Measurements from ENCODE around the gene GPC1. TPM values are rescaled to one million over a fixed set of nuclear protein-coding genes. Genes with fewer than 3 reads are reported as not detected.

Gene GPC1
- total RNA-seq, 1 donor from 2014 or later = 65.7 TPM

GRCh38 chr2:240442891-240443715 lies 7.6 kb downstream of the GPC1 start:
- DNase-seq (ENCODE audit: low spot score) = no peak

- DNase-seq (ENCODE audit: low spot score) = no peak
These were observed 8.4 kb downstream of the GPC1 start for GRCh38 chr2:240443891-240444301.

- no peak for DNase-seq (ENCODE audit: low spot score)
These were observed 9.0 kb downstream of the GPC1 start for GRCh38 chr2:240444464-240444863.

- no peak for DNase-seq (ENCODE audit: low spot score)
These were observed 10.6 kb downstream of the GPC1 start for GRCh38 chr2:240445961-240446663.

GRCh38 chr2:240446664-240447175 lies 11.3 kb downstream of the GPC1 start:
- no peak for DNase-seq (ENCODE audit: low spot score)

GRCh38 chr2:240447331-240447730 lies 11.9 kb downstream of the GPC1 start:
- DNase-seq (ENCODE audit: low spot score) = no peak

GRCh38 chr2:240447934-240448333 lies 12.5 kb downstream of the GPC1 start:
- no peak for DNase-seq (ENCODE audit: low spot score)

GRCh38 chr2:240448387-240449274 lies 13.2 kb downstream of the GPC1 start:
- no peak for DNase-seq (ENCODE audit: low spot score)

DNA sequence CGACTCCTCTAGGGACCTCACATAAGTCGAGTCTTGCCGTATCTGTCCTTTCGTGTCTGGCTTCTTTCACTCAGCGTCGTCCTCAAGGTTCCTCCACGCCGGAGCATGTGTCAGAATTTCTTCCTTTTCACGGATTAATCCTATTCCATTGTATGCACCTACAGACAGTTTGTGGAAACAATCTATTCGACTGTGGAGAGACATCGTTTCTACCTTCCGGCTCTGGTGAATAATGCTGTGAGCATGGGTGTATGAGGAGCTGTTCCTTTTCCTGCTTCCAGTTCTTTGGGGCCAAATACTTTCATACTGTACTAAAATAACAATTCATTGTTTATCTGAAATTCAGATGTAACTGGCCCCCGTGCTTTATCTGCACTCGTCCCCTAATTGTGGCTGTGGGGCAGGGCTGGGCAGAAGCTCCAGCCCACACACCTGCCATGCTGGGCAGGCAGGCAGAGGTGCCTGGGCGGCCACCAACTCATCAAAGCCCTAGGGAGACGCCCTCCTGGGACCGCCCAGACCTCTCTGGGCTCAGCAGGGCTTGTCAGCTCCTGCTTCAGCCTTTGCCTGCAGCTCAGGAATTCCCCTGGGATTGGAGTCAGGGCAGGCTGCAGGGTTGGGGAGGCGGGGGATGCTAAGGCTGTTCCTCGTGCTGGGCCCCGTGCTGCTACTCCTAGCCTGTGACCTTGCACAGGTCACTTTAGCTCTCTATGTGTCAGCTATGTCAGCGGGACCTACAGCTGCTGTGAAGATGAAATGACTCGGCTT lies 14.5 kb downstream of the GPC1 start:
- no peak for DNase-seq (ENCODE audit: low spot score)

DNA sequence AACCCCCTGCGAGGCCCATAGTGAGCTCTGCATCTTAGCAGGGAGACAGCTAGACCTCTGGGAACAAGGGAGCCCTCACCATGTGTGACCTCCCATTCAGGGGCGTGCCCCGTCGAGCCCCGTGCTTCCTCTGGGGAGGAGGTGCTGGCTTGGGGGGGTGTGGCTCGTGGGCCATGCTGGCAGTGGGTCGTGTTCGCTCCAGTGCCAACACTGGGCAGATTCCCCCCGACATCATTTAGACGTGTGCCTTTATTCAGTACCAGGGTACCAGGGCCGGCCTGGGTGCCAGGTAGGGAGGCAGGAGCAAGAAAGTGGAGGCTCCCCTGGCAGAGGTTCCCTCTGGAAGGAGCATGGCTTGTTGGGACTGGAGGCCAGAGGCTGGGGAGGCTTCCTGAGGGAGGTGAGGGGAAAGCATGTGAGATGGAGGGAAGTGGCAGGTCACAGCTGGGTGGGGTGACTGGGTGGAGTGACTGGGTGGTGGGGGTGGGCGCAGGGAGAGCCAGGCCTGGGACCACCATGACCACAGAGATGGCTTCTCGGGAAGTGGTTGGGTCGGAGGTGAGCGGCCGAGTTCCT lies 15.2 kb downstream of the GPC1 start:
- DNase-seq (ENCODE audit: low spot score) = no peak

GRCh38 chr2:240451108-240451611 lies 15.7 kb downstream of the GPC1 start:
- DNase-seq (ENCODE audit: low spot score) = no peak

DNA sequence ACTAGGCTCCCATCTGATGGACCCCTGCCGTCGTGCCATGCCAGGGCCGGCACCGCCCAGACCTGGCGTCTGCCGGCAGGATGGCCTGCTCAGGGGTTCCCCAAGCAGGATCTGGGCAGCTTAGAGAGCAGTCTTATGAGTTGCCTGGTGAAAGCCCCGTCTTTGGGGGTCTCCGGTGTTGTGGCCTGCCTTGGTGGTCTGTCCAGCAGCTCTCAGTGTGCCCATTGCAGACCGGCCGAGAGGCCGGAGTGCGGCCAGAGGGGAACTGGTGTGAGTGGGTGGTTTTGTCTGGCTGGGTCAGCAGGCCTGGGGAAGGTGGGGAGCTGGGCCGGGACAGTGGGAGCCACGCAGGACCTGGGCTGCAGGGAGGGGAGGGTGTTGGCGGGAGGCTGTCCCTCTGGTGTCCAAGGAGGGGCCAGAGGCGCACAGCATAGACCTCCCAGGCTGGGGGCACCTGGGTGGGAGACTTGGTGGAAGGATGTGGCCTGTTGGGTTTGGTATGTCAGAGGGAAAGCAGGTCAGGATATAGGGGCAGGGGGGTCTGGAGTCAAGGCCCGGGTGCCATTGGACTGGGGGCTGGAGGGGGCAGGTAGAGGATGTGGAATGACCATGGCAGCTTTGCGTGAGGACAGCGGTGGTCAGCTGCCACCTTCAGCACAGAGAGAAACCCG lies 16.5 kb downstream of the GPC1 start:
- DNase-seq (ENCODE audit: low spot score) = no peak

DNA sequence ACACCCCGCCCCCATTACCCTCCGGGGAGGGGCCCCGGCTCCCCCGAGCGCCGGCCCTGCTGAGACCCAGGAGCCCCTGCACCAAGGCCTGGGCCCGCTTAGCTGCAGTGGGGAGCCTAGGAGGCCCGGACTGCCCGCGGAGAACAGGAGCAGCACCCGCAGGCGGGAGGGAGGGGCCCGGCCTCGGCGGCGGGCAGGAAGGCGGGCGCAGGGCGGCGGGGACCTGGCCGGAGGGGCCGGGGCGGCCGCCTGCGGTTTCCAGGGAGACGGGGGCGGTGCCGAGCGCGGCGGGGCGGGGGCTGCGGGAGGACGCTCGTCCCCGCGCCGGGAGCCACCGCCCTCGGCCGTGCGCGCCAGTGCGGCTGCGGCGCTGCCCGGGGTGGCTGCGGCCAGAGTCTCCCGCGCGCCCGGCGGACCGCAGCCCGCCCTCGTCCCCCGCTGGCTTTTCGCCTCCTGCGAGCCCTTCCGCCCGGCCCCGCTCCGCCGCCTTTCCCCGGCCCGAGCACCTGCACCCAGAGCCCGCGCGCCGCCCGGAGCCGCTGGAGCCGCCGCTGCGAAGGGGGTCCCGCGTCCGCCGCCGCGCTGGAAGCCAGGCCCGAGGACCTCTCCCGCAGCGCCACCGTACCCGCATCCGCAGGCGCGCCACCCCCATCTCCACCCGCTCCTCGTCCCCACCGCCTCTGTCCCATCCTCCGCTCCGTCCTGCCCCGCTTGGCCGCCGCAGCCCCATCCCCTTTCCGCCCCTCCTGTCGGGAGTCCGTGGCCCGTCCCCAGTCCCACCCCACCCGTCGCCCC lies 17.2 kb downstream of the GPC1 start:
- DNase-seq (ENCODE audit: low spot score) = peak; percentile 64

- no peak for DNase-seq (ENCODE audit: low spot score)
These were observed 18.1 kb downstream of the GPC1 start for GRCh38 chr2:240453461-240454105.

DNA sequence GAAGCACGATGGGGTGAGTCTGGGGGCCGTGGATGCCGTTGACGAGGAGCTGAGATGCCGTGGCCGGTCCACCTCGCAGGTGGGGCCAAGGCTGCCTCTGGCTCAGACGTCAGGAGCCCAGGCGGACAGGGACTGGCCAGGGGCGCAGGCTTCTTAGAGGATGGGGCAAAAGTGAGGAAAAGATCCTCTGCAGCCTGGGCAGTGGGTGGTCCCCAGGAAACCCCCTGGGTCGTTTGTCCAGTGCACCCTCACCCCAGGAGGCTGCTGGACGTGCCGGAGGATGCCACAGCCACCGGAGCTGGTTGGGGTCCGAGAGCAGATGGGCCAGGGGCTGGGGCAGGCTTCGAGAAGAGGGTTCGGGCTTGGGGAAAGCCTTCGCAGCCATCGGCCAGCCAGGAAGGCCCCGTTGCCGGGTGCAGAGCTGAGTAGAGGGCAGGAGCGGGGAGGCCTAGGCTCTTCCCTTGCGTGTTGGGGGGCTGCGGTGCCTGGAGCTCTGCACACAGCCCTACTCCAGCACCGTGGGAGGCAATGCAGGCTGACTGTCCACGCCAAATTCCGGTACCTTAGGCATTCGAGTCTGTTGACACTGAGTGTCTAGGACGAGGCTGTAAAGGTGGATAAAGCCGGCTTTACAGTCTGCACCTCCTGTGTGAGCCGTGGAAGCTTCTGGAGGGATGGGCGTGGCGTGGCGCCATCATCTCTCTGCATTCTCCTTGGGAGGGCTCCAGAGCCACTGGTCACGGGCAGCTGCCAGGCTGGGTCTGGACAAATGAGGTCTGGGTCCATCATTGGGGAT lies 18.8 kb downstream of the GPC1 start:
- no peak for DNase-seq (ENCODE audit: low spot score)

DNA sequence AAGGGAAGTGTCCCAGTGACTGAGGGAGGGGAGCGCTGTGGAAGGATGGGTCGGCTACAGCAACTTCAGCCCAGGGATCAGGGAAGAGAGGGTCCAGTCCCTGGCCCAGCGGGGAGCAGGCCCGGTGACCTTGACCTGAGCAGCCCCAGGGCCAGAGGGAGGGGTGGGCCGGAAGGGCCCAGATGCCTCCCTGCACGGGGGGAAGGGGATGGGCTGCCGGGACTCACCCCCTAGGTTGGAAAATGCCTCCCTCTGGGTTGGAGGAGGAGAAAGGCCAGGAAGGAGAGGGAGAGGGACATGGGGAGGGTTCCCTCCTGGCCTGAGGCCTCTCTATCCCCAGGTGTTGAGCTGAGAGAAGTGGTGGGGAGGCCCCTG lies 19.8 kb downstream of the GPC1 start:
- DNase-seq (ENCODE audit: low spot score) = no peak

DNA sequence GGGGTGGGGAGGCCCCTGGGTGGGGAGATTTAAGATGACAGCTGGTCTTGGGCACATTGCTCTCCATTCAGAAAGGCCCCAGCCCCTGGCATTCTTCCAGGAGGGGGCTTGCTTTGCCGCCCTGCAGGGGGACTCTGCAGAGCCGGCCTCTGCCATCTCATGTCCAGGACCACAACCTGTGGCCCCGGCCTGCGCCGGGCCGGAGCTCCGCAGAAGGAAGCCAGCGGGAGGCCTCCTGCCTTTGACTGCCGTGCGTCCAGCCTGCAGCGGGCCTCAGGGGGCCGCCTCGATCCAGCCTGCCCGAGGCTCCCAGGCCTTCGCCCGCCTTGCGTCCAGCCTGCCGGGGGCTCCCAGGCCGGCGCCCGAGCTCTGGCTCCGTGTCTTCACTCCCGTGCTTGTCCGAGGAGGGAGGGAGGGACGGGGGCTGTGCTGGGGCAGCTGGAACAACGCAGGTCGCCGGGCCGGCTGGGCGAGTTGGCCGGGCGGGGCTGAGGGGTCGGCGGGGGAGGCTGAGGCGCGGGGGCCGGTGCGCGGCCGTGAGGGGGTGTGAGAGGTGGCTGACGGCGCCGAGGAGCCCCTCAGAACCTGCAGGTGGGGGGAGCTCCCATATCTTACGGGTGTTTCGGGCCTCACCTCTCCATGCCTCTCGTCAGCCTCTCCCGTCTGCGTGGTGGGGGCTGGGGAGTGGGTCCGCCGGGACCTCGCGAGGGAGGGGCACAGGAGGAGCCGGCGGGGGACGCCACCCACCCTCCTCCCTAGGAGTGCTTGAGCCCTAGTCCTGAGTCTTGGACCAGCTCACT lies 20.4 kb downstream of the GPC1 start:
- no peak for DNase-seq (ENCODE audit: low spot score)
